ENCODE results near the gene SMIM8. TPM values are rescaled to one million over a fixed set of nuclear protein-coding genes. Genes with fewer than 3 reads are reported as not detected.

The SMIM8 gene
- total RNA-seq, 2 donors from 2014 or later, result 9.9 to 12.0 TPM

DNA sequence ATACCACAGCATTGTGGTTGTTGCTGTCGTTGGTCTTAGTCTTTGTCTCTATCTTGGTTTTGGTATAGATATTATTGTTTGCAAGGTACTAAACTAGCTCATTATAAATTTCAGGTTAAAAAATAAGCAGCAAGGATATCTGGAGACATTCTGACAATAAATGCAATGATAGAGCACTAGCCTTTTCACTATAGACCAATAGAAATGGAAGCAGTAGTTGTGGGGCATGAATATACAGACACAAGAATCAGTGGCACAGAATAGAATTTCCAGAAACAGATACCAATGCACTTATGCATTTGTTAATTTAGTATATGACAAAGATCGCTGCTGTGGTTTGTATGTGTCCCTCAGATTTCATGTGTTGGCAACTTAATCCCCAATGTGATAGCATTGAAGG is 54.3 kb downstream of the SMIM8 start:
- intact Hi-C loops (cut with DNase I), result no loop called here
- no peak for DNase-seq (ENCODE audit: low spot score)

GRCh38 chr6:87378947-87379346 is 56.6 kb downstream of the SMIM8 start:
- intact Hi-C loops (cut with DNase I), result no loop called here
- DNase-seq (ENCODE audit: low spot score), result no peak

DNA sequence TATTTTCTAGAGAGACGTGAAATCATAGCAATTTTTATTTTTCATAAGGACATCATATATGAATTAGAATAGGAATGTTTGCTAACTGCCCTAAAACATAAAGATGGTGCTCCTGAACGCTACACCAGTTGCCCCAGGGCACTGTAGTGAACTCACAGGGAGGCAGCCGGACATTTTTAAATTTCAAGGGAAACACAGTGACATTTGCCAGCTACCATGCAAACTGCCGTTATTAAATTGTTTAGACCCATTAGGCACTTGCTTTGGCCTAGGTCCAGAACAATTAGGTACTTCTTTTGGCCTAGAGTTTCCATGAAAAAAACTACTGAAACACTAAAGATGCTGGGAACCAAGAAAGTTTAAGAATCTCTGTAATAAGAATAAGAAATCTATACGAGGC is 60.5 kb downstream of the SMIM8 start:
- intact Hi-C loops (cut with DNase I), result no loop called here
- DNase-seq (ENCODE audit: low spot score), result no peak

- DNase-seq (ENCODE audit: low spot score), result no peak
- intact Hi-C loops (cut with DNase I), result no loop called here
Observed at GRCh38 chr6:87384038-87384437, 61.6 kb downstream of the SMIM8 start.

DNA sequence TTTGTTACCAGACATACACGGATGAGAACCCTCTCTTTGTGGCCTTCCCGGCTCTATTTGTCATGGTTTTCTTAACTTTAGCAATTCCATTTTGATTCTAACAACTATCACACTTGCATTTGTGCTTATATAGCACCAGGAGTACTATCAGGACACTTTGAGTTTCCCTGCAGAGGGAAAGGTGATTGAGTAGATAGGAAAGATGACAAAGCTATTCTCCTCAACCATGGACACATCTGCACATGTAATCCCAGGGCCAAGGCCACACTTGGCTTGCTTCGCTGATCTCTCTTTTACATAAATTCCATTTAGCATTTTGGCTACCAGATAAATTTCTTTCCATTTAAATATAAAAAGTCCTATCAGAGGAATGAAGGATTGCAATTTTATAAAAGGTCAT is 62.1 kb downstream of the SMIM8 start:
- intact Hi-C loops (cut with DNase I), result no loop called here
- no peak for DNase-seq (ENCODE audit: low spot score)

DNA sequence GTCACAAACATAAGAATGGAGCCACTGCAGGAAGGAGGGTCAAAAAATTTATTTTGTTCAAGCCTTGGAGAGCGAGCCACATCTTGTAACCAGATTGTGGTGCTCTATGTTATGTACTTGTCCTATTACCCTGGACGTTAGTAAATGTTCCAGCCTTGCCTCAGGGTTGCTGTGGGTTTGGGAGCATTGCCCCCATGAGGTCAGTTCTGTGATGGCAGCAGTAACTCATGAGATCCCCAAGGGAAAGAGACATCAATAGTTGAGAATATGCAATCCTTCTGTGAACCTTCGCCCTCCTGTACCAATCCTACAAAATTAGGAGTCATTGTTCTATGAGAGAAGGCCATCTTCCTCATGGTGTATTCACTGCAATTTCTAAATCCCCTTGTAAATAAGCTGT is 68.9 kb downstream of the SMIM8 start:
- intact Hi-C loops (cut with DNase I), result loop anchor here in 1 of 2 donors (10.0 kb wide), 1 partner anchor 1483 kb away; no protein-coding TSS in a partner anchor
- DNase-seq (ENCODE audit: low spot score), result no peak

Other genes with a start within 250 kb of the SMIM8 start
- not detected for gene CGA, start 227.5 kb upstream of the SMIM8 start, total RNA-seq
- gene ZNF292, start 167.0 kb upstream of the SMIM8 start, total RNA-seq, result 10 to 100 TPM; 46.5 to 61.2 TPM
- not detected for gene GJB7, start 6.7 kb downstream of the SMIM8 start, total RNA-seq
- 1 to 10 TPM; 2.7 to 3.5 TPM for gene C6orf163, start 22.2 kb downstream of the SMIM8 start, total RNA-seq
- gene CFAP206, start 85.4 kb downstream of the SMIM8 start, total RNA-seq, result under 1 TPM in 1 of 2 donors, not detected in 1; 0.48 TPM
- 10 to 100 TPM; 19.4 to 25.9 TPM for gene SLC35A1, start 150.4 kb downstream of the SMIM8 start, total RNA-seq